Measurements from ENCODE around the gene ADORA3. TPM values are rescaled to one million over a fixed set of nuclear protein-coding genes. Genes with fewer than 3 reads are reported as not detected.

ADORA3 gene
- total and polyA plus RNA-seq, 2 of the 8 experiments (the other 6 are each of a cell fraction or from before 2014, with no cell fraction given): 0.03 TPM; not detected in 1

- TF ChIP-seq RBBP5 (IDR thresholded peaks at IDR 0.05; ENCODE audit: borderline replicate concordance, low read depth, low read length) (no peak), EP300 (IDR thresholded peaks at IDR 0.05; ENCODE audit: borderline replicate concordance in 1 of 2, low read depth in 2 of 2, low read length in 2 of 2) (no peak), CREB1 (IDR thresholded peaks at IDR 0.05) (no peak), SP4 (IDR thresholded peaks at IDR 0.05; ENCODE audit: low read length) (no peak), CHD2 (IDR thresholded peaks at IDR 0.05; ENCODE audit: low read length) (no peak)
Observed at GRCh38 chr1:111501645-111502044, 1.8 kb downstream of the ADORA3 start (continued).

All from H1 (cell line).